Ascending aorta (tissue), 2 donors: ENCODE measurements around the gene GSAP. TPM values are rescaled to one million over a fixed set of nuclear protein-coding genes. Genes with fewer than 3 reads are reported as not detected.
A peak's percentile ranks its signal among the peaks of the same experiment; 100 is the strongest.

Source experiments
- DNase-seq, 2 donors: peaks; one replicate each; pipeline ENCODE4 v3.0.0-alpha.2; 2019; ENCODE audit warnings: low spot score in 2 of 2
- H3K27ac ChIP-seq, 2 donors: fragments of 200-600 bp; sonication (generic); one replicate each; pipeline ENCODE4 v1.5.1; 2016 to 2017; ENCODE audit warnings: mild to moderate bottlenecking in 1 of 2
- H3K27me3 ChIP-seq: fragments of 200-600 bp; sonication (generic); one replicate; pipeline ENCODE4 v1.5.1; 2017
- H3K36me3 ChIP-seq, 2 donors: fragments of 200-600 bp; sonication (generic); one replicate each; pipeline ENCODE4 v1.5.1; 2016
- H3K4me1 ChIP-seq, 2 donors: fragments of 200-600 bp; sonication (generic); one replicate each; pipeline ENCODE4 v1.5.1; 2016 to 2017; ENCODE audit warnings: mild to moderate bottlenecking in 1 of 2
- H3K4me3 ChIP-seq, 2 donors: fragments of 200-600 bp; sonication (generic); one replicate each; pipeline ENCODE4 v1.5.1; 2016 to 2017; ENCODE audit warnings: mild to moderate bottlenecking in 1 of 2
- H3K9me3 ChIP-seq, 2 donors: fragments of 200-600 bp; sonication (generic); one replicate each; pipeline ENCODE4 v1.5.1; 2016
- CTCF ChIP-seq, 3 experiments: fragments of 200-600 bp in 2 of 3; fragments of 450-650 bp in 1 of 3; sonication (generic) in 2 of 3; IDR thresholded peaks; one replicate each; pipeline ENCODE4 v1.5.1; 2016 to 2019; ENCODE audit warnings: antibody characterized with exemption in 3 of 3, mild to moderate bottlenecking in 1 of 3, moderate library complexity in 1 of 3
- intact Hi-C: fragments of 100-400 bp; cut with DNase I; formaldehyde crosslinking; loops from one replicate; pipeline ENCODE4 v1.15.1; 2023
- total RNA-seq: library from RNA; depleted of rRNA; stranded (reverse); fragments of >200 nt; gene quantifications from one replicate; pipeline ENCODE4 v1.1.0, GENCODE V29; 2016

The GSAP gene
- total RNA-seq, 1 donor from 2014 or later: 10.9 TPM

- no peak overlapping the region for H3K4me3 ChIP-seq
- TF ChIP-seq CTCF (IDR thresholded peaks at IDR 0.05): no peak
- no peak overlapping the region for H3K27ac ChIP-seq
- H3K27me3 ChIP-seq: no peaks in the 10 kb centered on the region
- no peaks in the 10 kb centered on the region for H3K36me3 ChIP-seq
- intact Hi-C loops: no loop called here
- no peak for DNase-seq
- no peaks in the 10 kb centered on the region for H3K9me3 ChIP-seq
- no peaks in the 10 kb centered on the region for H3K4me1 ChIP-seq
These were observed 28.0 kb upstream of the GSAP start for GRCh38 chr7:77444123-77444522.

GRCh38 chr7:77443042-77443441 is 26.9 kb upstream of the GSAP start:
- no peak overlapping the region for H3K27ac ChIP-seq
- intact Hi-C loops: no loop called here
- TF ChIP-seq CTCF (IDR thresholded peaks at IDR 0.05): no peak

GRCh38 chr7:77442636-77443035 is 26.5 kb upstream of the GSAP start:
- H3K4me1 ChIP-seq: no peaks in the 10 kb centered on the region
- no peaks in the 10 kb centered on the region for H3K27me3 ChIP-seq
- H3K9me3 ChIP-seq: no peaks in the 10 kb centered on the region
- no peak overlapping the region for H3K4me3 ChIP-seq
- no peak overlapping the region for H3K27ac ChIP-seq
- intact Hi-C loops: no loop called here
- DNase-seq: no peak
- no peak for TF ChIP-seq CTCF (IDR thresholded peaks at IDR 0.05)
- no peaks in the 10 kb centered on the region for H3K36me3 ChIP-seq

More at GRCh38 chr7:77443042-77443441, 26.9 kb upstream of the GSAP start:
- Histone ChIP-seq H3K4me1 (no peaks in the 10 kb centered on the region), H3K27me3 (no peaks in the 10 kb centered on the region), H3K36me3 (no peaks in the 10 kb centered on the region), H3K9me3 (no peaks in the 10 kb centered on the region), H3K4me3 (no peak overlapping the region)
- DNase-seq: no peak

- no peaks in the 10 kb centered on the region for H3K9me3 ChIP-seq
- H3K27me3 ChIP-seq: no peaks in the 10 kb centered on the region
- TF ChIP-seq CTCF (IDR thresholded peaks at IDR 0.05): no peak
- H3K4me3 ChIP-seq: no peak overlapping the region
- DNase-seq: no peak
- no peaks in the 10 kb centered on the region for H3K4me1 ChIP-seq
- no peaks in the 10 kb centered on the region for H3K36me3 ChIP-seq
- intact Hi-C loops: no loop called here
- H3K27ac ChIP-seq: no peak overlapping the region
These were observed 24.9 kb upstream of the GSAP start for GRCh38 chr7:77441046-77441445.

GRCh38 chr7:77439572-77439971 is 23.4 kb upstream of the GSAP start:
- no peaks in the 10 kb centered on the region for H3K9me3 ChIP-seq
- H3K27me3 ChIP-seq: no peaks in the 10 kb centered on the region
- H3K36me3 ChIP-seq: no peaks in the 10 kb centered on the region
- intact Hi-C loops: no loop called here
- peak in 2 of 3 experiments; percentile 14 to 22 for TF ChIP-seq CTCF (IDR thresholded peaks at IDR 0.05)
- no peaks in the 10 kb centered on the region for H3K4me1 ChIP-seq
- no peak overlapping the region for H3K4me3 ChIP-seq
- no peak overlapping the region for H3K27ac ChIP-seq
- DNase-seq: no peak

GRCh38 chr7:77438131-77438530 is 22.0 kb upstream of the GSAP start:
- no peak for TF ChIP-seq CTCF (IDR thresholded peaks at IDR 0.05)
- Histone ChIP-seq H3K9me3 (no peaks in the 10 kb centered on the region), H3K4me3 (no peak overlapping the region), H3K36me3 (no peaks in the 10 kb centered on the region), H3K4me1 (no peaks in the 10 kb centered on the region), H3K27me3 (no peaks in the 10 kb centered on the region), H3K27ac (no peak overlapping the region)
- intact Hi-C loops: no loop called here
- DNase-seq: no peak
